CD14-positive monocyte (primary cell): ENCODE measurements around the gene CYP2C18. TPM values are rescaled to one million over a fixed set of nuclear protein-coding genes. Genes with fewer than 3 reads are reported as not detected.

Source experiments
- DNase-seq, 3 donors: peaks; one replicate each; pipeline ENCODE4 v3.0.0-alpha.2; 2011 to 2022
- H2AFZ ChIP-seq: 2 replicates; pipeline ENCODE4 v1.6.0; 2012; ENCODE audit warnings: mild to moderate bottlenecking, low read depth, low read length, inconsistent platforms; ENCODE audit not compliant: insufficient read depth, poor library complexity, severe bottlenecking
- H3K27ac ChIP-seq, 2 donors: 1 replicate in 1 of 2; 2 replicates in 1 of 2; pipeline ENCODE4 v1.5.1; 2012 to 2013; ENCODE audit warnings: low read length in 2 of 2, control low read depth in 1 of 2, inconsistent platforms in 1 of 2, low read depth in 1 of 2, mild to moderate bottlenecking in 1 of 2
- H3K27me3 ChIP-seq, 2 donors: one replicate each; pipeline versions ENCODE4 v1.6.0 to v1.6.1; 2011 to 2013; ENCODE audit warnings: low read length in 2 of 2; ENCODE audit not compliant: control insufficient read depth in 2 of 2, insufficient read depth in 2 of 2
- H3K36me3 ChIP-seq, 2 donors: replicated peaks in 1 of 2; 1 replicate in 1 of 2; 2 replicates in 1 of 2; pipeline versions ENCODE4 v1.5.1 to v1.6.1; 2012 to 2013; ENCODE audit warnings: low read length in 2 of 2, control low read depth in 1 of 2, inconsistent platforms in 1 of 2, mild to moderate bottlenecking in 1 of 2; ENCODE audit not compliant: insufficient read depth in 2 of 2, control insufficient read depth in 1 of 2
- H3K4me1 ChIP-seq, 2 donors: 1 replicate in 1 of 2; 2 replicates in 1 of 2; pipeline versions ENCODE4 v1.5.1 to v1.6.1; 2012 to 2013; ENCODE audit warnings: low read length in 2 of 2, control low read depth in 1 of 2, inconsistent platforms in 1 of 2, mild to moderate bottlenecking in 1 of 2, moderate library complexity in 1 of 2; ENCODE audit not compliant: insufficient read depth in 2 of 2, control insufficient read depth in 1 of 2
- H3K4me2 ChIP-seq: replicated peaks from 2 replicates; pipeline ENCODE3; 2012; ENCODE audit warnings: low read length, moderate library complexity, mild to moderate bottlenecking; ENCODE audit not compliant: poor library complexity, severe bottlenecking; ENCODE audit errors: extremely low read depth
- H3K4me3 ChIP-seq, 3 experiments: fragments of 200-600 bp in 1 of 3; sonication (generic) in 1 of 3; replicated peaks in 1 of 3; 1 replicate in 2 of 3; 2 replicates in 1 of 3; pipeline ENCODE4 v1.5.1; 2011 to 2013; ENCODE audit warnings: low read length in 3 of 3, mild to moderate bottlenecking in 3 of 3, control low read depth in 2 of 3, low read depth in 2 of 3, inconsistent platforms in 1 of 3, moderate library complexity in 1 of 3
- H3K79me2 ChIP-seq: 2 replicates; pipeline ENCODE4 v1.6.0; 2012; ENCODE audit warnings: mild to moderate bottlenecking, control low read depth, inconsistent platforms, low read length, moderate library complexity; ENCODE audit not compliant: insufficient read depth
- H3K9ac ChIP-seq: 2 replicates; pipeline ENCODE4 v1.6.0; 2017; ENCODE audit warnings: low read length, mild to moderate bottlenecking; ENCODE audit not compliant: insufficient read depth, poor library complexity, severe bottlenecking
- H3K9me3 ChIP-seq, 2 donors: replicated peaks in 1 of 2; 1 replicate in 1 of 2; 2 replicates in 1 of 2; pipeline versions ENCODE4 v1.5.1 to v1.6.1; 2012 to 2013; ENCODE audit warnings: low read length in 2 of 2, control low read depth in 1 of 2; ENCODE audit not compliant: control insufficient read depth in 1 of 2, insufficient read depth in 1 of 2
- H4K20me1 ChIP-seq: 2 replicates; pipeline ENCODE4 v1.6.0; 2012; ENCODE audit warnings: mild to moderate bottlenecking, low read length, control low read depth, moderate library complexity; ENCODE audit not compliant: insufficient read depth
- H3K27ac Mint-ChIP-seq, 7 donors: one replicate each; pipeline ENCODE4 v1.8.0; 2020; ENCODE audit warnings: mild to moderate bottlenecking in 7 of 7, mixed read lengths in 7 of 7, moderate library complexity in 6 of 7, inconsistent platforms in 2 of 7
- H3K27me3 Mint-ChIP-seq, 3 donors: one replicate each; pipeline ENCODE4 v1.8.0; 2021 to 2022; ENCODE audit warnings: low read depth in 3 of 3, mild to moderate bottlenecking in 3 of 3, mixed read lengths in 3 of 3, moderate library complexity in 3 of 3, inconsistent platforms in 1 of 3
- H3K36me3 Mint-ChIP-seq, 2 donors: one replicate each; pipeline ENCODE4 v1.8.0; 2020; ENCODE audit warnings: mixed read lengths in 2 of 2, inconsistent platforms in 1 of 2, mild to moderate bottlenecking in 1 of 2
- H3K4me1 Mint-ChIP-seq: one replicate; pipeline ENCODE4 v1.8.0; 2020; ENCODE audit warnings: mild to moderate bottlenecking, mixed read lengths
- H3K4me3 Mint-ChIP-seq, 2 donors: one replicate each; pipeline ENCODE4 v1.8.0; 2020; ENCODE audit warnings: mild to moderate bottlenecking in 2 of 2, mixed read lengths in 2 of 2, moderate library complexity in 1 of 2
- H3K9me3 Mint-ChIP-seq, 7 donors: one replicate each; pipeline ENCODE4 v1.8.0; 2020 to 2022; ENCODE audit warnings: mixed read lengths in 7 of 7, mild to moderate bottlenecking in 6 of 7, moderate library complexity in 6 of 7, inconsistent platforms in 2 of 7
- CTCF ChIP-seq: fragments of 200-600 bp; IDR thresholded peaks from one replicate; pipeline ENCODE4 v1.8.0; 2022; ENCODE audit warnings: antibody characterized with exemption, mild to moderate bottlenecking
- WGBS: methylation state at CpG from one replicate; pipeline ENCODE4 v1.1.5; 2013; ENCODE audit warnings: missing lambda C conversion rate; ENCODE audit not compliant: insufficient coverage; 5-methylcytosine and 5-hydroxymethylcytosine counted together
- intact Hi-C, 2 donors: fragments of 100-400 bp; cut with micrococcal nuclease; formaldehyde crosslinking; loops; one replicate each; pipeline versions ENCODE4 v1.15.0 to v1.15.1; 2023
- polyA plus RNA-seq, 3 donors: library from polyadenylated mRNA; depleted of rRNA in 1 of 3; unstranded in 2 of 3; stranded (reverse) in 1 of 3; fragments of 300-500 nt in 2 of 3; fragments of >200 nt in 1 of 3; fragmentation: Illumina TruSeq in 2 of 3; gene quantifications; 1 replicate in 2 of 3; 2 replicates in 1 of 3; pipeline ENCODE4 v1.2.3, GENCODE V29; 2012 to 2021

The CYP2C18 gene
- polyA plus RNA-seq, 3 donors: not detected

- Mint-ChIP-seq H3K4me1 (no peaks in the 10 kb centered on the region), H3K36me3 (no peaks in the 10 kb centered on the region), H3K27me3 (no peaks in the 10 kb centered on the region), H3K4me3 (no peak overlapping the region), H3K9me3 (peaks cover 0 to 5% (median 5%) of the 10 kb centered on the region in 7 donors), H3K27ac (no peak overlapping the region)
- TF ChIP-seq CTCF: no peak
- no peak overlapping the region for H3K4me2 ChIP-seq
- H3K4me1 ChIP-seq: no peaks in the 10 kb centered on the region
- H3K36me3 ChIP-seq: no peaks in the 10 kb centered on the region
- H3K9me3 ChIP-seq: no peaks in the 10 kb centered on the region
- H3K27ac ChIP-seq: no peak overlapping the region
- H4K20me1 ChIP-seq: no peaks in the 10 kb centered on the region
- no peak overlapping the region for H2AFZ ChIP-seq
- no peaks in the 10 kb centered on the region for H3K79me2 ChIP-seq
- DNase-seq: no peak
- H3K4me3 ChIP-seq: no peak overlapping the region
- WGBS: 100% methylated on average over 1 of the region's 3 CpGs
- no peak overlapping the region for H3K9ac ChIP-seq
- no peaks in the 10 kb centered on the region for H3K27me3 ChIP-seq
- intact Hi-C loops: no loop called here
Observed at GRCh38 chr10:94735197-94735596, 51.7 kb downstream of the CYP2C18 start.

- H3K79me2 ChIP-seq: no peaks in the 10 kb centered on the region
- H4K20me1 ChIP-seq: no peaks in the 10 kb centered on the region
- Mint-ChIP-seq H3K27ac (no peak overlapping the region), H3K36me3 (no peaks in the 10 kb centered on the region), H3K4me1 (no peaks in the 10 kb centered on the region), H3K27me3 (no peaks in the 10 kb centered on the region), H3K9me3 (peaks cover 1 to 17% (median 5%) of the 10 kb centered on the region in 7 donors), H3K4me3 (no peak overlapping the region)
- H3K36me3 ChIP-seq: no peaks in the 10 kb centered on the region
- no peak for TF ChIP-seq CTCF
- no CpG with 5 or more reads among the region's 2 CpGs for WGBS
- no peaks in the 10 kb centered on the region for H3K27me3 ChIP-seq
- no peak for DNase-seq
- no peak overlapping the region for H2AFZ ChIP-seq
- H3K4me3 ChIP-seq: no peak overlapping the region
- intact Hi-C loops: no loop called here
- peaks cover 1 to 4% of the 10 kb centered on the region in 2 donors for H3K9me3 ChIP-seq
- H3K4me1 ChIP-seq: no peaks in the 10 kb centered on the region
- no peak overlapping the region for H3K9ac ChIP-seq
- H3K4me2 ChIP-seq: no peak overlapping the region
- H3K27ac ChIP-seq: no peak overlapping the region
Observed at GRCh38 chr10:94738588-94738987, 55.1 kb downstream of the CYP2C18 start.
